PFSK-1 (cell line): ENCODE measurements around the gene STRA8.

Experiments used
- FOXP2 ChIP-seq: optimal IDR thresholded peaks from 2 replicates; pipeline ENCODE3; 2011; ENCODE audit warnings: borderline replicate concordance, control low read depth, inconsistent platforms; ENCODE audit not compliant: insufficient read depth; ENCODE audit errors: extremely low read length, extremely low read depth
- POLR2AphosphoS5 ChIP-seq: IDR thresholded peaks from 2 replicates; pipeline ENCODE4 v1.6.1; 2012; ENCODE audit warnings: low read depth, mild to moderate bottlenecking, control low read depth, low read length, moderate library complexity
- SIN3A ChIP-seq: IDR thresholded peaks from 2 replicates; pipeline ENCODE4 v1.6.1; 2012; ENCODE audit warnings: mild to moderate bottlenecking, low read length, moderate library complexity, borderline replicate concordance; ENCODE audit not compliant: insufficient read depth
- TAF1 ChIP-seq: IDR thresholded peaks from 2 replicates; pipeline ENCODE4 v1.6.1; 2012; ENCODE audit warnings: low read length, control low read depth, borderline replicate concordance; ENCODE audit not compliant: insufficient read depth
- TF ChIP-seq, protein P1 (sequence below), 2 experiments: IDR thresholded peaks; 2 replicates each; pipeline versions ENCODE4 v1.6.1 to v1.8.0; 2011 to 2012; ENCODE audit warnings: low read depth in 2 of 2, low read length in 2 of 2, control low read depth in 1 of 2, inconsistent platforms in 1 of 2, mild to moderate bottlenecking in 1 of 2, moderate library complexity in 1 of 2; ENCODE audit not compliant: insufficient read depth in 1 of 2

Gene STRA8

DNA sequence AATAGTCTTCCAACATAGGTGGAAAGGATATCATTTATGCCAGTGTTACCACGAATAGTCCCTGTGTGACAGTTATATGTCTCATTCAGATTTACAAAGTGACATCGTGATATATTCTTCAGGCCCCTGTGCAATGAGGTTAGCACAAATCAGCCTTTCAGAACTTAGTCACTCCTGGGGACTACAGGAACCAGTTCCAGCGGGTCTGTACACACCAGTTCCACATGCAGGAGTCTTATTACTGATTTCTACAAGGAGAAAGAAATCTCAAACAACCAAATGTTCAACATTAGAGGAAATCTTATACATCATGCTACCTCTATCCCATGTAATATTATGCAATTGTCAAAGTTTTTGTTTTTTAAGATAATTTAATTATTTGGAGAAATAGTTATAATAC lies 17.9 kb upstream of the STRA8 start:
- TF ChIP-seq, protein P1, sequence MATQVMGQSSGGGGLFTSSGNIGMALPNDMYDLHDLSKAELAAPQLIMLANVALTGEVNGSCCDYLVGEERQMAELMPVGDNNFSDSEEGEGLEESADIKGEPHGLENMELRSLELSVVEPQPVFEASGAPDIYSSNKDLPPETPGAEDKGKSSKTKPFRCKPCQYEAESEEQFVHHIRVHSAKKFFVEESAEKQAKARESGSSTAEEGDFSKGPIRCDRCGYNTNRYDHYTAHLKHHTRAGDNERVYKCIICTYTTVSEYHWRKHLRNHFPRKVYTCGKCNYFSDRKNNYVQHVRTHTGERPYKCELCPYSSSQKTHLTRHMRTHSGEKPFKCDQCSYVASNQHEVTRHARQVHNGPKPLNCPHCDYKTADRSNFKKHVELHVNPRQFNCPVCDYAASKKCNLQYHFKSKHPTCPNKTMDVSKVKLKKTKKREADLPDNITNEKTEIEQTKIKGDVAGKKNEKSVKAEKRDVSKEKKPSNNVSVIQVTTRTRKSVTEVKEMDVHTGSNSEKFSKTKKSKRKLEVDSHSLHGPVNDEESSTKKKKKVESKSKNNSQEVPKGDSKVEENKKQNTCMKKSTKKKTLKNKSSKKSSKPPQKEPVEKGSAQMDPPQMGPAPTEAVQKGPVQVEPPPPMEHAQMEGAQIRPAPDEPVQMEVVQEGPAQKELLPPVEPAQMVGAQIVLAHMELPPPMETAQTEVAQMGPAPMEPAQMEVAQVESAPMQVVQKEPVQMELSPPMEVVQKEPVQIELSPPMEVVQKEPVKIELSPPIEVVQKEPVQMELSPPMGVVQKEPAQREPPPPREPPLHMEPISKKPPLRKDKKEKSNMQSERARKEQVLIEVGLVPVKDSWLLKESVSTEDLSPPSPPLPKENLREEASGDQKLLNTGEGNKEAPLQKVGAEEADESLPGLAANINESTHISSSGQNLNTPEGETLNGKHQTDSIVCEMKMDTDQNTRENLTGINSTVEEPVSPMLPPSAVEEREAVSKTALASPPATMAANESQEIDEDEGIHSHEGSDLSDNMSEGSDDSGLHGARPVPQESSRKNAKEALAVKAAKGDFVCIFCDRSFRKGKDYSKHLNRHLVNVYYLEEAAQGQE (IDR thresholded peaks at IDR 0.05; ENCODE audit: insufficient read depth in 1 of 2, low read depth in 2 of 2, low read length in 2 of 2) = no peak

DNA sequence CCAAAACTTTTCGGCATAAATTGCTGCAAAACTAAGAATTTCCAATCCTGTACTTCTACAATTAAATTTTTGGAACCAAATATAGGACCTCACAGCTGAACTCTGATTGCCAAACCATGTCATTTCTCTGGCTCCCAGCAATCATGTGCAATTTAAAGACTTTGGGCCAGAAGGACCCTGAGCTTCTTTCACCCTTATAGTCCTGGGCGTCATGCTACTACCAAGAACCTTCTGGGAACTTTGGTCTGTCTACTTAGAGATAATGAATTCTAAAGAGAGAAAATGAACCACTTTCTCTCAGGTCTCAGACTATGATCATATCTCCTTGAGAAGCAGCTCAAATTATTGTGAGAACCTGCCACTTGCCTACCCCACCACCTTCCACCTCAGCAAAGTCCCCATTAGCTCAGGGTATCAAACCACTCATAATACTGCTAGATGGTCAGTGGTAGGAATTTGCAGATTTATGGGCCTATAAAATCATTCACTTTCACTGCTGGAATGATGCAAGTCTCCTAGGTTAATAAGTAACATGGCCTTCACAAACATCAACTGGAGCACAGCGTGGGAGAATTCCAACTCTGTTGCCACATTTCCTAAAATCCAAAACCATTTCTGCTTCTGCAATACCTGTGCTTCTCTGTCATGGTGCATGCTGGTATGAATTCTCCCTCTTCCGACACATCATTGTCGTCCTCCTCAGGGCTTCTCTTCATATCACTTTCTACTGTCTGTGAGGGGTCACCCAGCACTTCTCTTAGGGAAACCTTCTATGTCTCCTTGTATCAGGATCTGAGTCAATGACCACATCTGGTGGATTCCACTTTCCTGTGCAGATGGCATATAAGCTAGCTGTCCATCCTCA lies 15.8 kb upstream of the STRA8 start:
- TF ChIP-seq FOXP2 (no peak), POLR2AphosphoS5 (no peak), TAF1 (no peak), SIN3A (no peak)
- TF ChIP-seq, protein P1 (IDR thresholded peaks at IDR 0.05; ENCODE audit: insufficient read depth in 1 of 2, low read depth in 2 of 2, low read length in 2 of 2) = no peak

DNA sequence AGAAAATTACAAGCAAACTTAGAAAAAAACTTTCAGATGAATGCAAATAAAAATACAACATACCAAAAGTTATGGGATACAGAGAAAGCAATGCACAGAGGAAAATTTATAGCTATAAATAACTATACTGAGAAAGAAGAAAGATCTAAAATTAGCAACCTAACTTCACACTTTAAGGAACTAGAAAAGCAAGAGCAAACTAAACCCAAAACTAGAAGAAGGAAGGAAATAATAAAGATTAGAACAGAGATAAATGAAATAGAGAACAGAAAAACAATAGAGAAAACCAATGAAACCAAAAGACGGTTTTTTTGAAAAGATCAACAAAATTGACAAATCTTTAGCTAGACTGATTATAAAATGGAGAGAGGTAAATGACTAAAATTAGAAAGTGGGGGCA lies 9.6 kb upstream of the STRA8 start:
- TF ChIP-seq TAF1 (no peak), SIN3A (no peak), FOXP2 (no peak), POLR2AphosphoS5 (no peak)
- TF ChIP-seq, protein P1 (IDR thresholded peaks at IDR 0.05; ENCODE audit: insufficient read depth in 1 of 2, low read depth in 2 of 2, low read length in 2 of 2) = no peak

DNA sequence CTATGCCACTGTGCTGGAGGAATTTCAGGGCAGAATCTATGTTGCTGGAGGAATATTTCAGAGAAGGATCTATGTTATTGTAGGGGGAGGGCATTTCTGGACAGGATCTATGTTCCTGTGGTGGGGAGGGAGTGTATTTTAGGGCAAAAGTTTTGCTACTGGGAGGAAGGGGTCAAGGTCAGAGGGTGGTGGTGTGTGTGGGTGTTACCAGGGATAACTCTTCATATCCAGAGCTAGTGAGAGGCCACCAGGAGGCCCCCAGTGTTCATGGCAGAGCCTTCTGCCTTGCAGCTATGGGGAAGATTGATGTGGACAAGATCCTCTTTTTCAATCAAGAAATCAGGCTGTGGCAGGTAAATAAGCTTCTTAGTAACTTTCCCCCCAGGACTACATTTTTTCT lies 2.0 kb upstream of the STRA8 start:
- no peak for TF ChIP-seq TAF1
- TF ChIP-seq SIN3A = no peak
- TF ChIP-seq POLR2AphosphoS5 = no peak
- no peak for TF ChIP-seq FOXP2
- TF ChIP-seq, protein P1 (IDR thresholded peaks at IDR 0.05; ENCODE audit: insufficient read depth in 1 of 2, low read depth in 2 of 2, low read length in 2 of 2) = no peak

DNA sequence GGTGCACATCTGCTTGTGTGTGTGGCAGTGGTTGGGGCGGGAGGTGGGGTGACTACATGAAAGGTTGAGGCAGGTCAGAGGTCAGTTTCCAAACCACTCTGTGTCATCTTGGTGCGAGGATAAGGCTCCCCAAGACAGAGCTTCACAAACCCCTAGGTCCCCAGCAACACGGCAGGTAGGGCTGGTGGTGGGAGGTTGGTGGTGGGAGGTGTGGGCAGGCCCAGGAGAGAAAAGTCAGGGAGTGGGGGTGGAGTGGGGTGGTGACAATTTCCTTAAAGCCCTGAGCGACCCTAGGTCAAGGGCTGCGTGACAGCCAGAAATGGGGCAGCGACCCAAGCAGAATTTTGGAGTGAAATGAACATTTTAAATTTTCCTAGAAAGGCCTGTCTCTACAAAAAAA lies 1.6 kb upstream of the STRA8 start:
- no peak for TF ChIP-seq SIN3A
- TF ChIP-seq TAF1 = no peak
- TF ChIP-seq, protein P1 (IDR thresholded peaks at IDR 0.05; ENCODE audit: insufficient read depth in 1 of 2, low read depth in 2 of 2, low read length in 2 of 2) = no peak
- TF ChIP-seq POLR2AphosphoS5 = no peak
- no peak for TF ChIP-seq FOXP2
